ENCODE data around the gene NUP43.
"Not testable (repeated sequence)": the region's sequence is repeated elsewhere in the genome, so short reads cannot be mapped to it uniquely, and the experiment has no call there.

NUP43 gene

GRCh38 chr6:149746147-149746946, at the start of gene NUP43:
Gene NUP43, minus strand, starts transcription at chr6:149746529. Its CDS starts 34 bp downstream, at chr6:149746495.
- in situ Hi-C loops (cut with HindIII; ENCODE audit: low sequenced_read_pairs): no loop called here

- in situ Hi-C loops (cut with HindIII; ENCODE audit: low sequenced_read_pairs): no loop called here
Measured at GRCh38 chr6:149783551-149783950, 37.2 kb upstream of the NUP43 start.

GRCh38 chr6:149782337-149782736, 36.0 kb upstream of the NUP43 start:
- in situ Hi-C loops (cut with HindIII; ENCODE audit: low sequenced_read_pairs): no loop called here

- in situ Hi-C loops (cut with HindIII; ENCODE audit: low sequenced_read_pairs): no loop called here
Measured at GRCh38 chr6:149781715-149782114, 35.4 kb upstream of the NUP43 start.

GRCh38 chr6:149779644-149779963, 33.3 kb upstream of the NUP43 start:
- in situ Hi-C loops (cut with HindIII; ENCODE audit: low sequenced_read_pairs): no loop called here

- in situ Hi-C loops (cut with HindIII; ENCODE audit: low sequenced_read_pairs): no loop called here
Measured at GRCh38 chr6:149777624-149778023, 31.3 kb upstream of the NUP43 start.

GRCh38 chr6:149771925-149772324, 25.6 kb upstream of the NUP43 start:
- in situ Hi-C loops (cut with HindIII; ENCODE audit: low sequenced_read_pairs): no loop called here

GRCh38 chr6:149771185-149771584, 24.9 kb upstream of the NUP43 start:
- in situ Hi-C loops (cut with HindIII; ENCODE audit: low sequenced_read_pairs): no loop called here

- in situ Hi-C loops (cut with HindIII; ENCODE audit: low sequenced_read_pairs): no loop called here
Measured at GRCh38 chr6:149769676-149770075, 23.3 kb upstream of the NUP43 start.

GRCh38 chr6:149766156-149766769, 19.9 kb upstream of the NUP43 start:
- in situ Hi-C loops (cut with HindIII; ENCODE audit: low sequenced_read_pairs): no loop called here

- in situ Hi-C loops (cut with HindIII; ENCODE audit: low sequenced_read_pairs): no loop called here
Measured at GRCh38 chr6:149763866-149764265, 17.5 kb upstream of the NUP43 start.

- in situ Hi-C loops (cut with HindIII; ENCODE audit: low sequenced_read_pairs): no loop called here
Measured at GRCh38 chr6:149761438-149761837, 15.1 kb upstream of the NUP43 start.

GRCh38 chr6:149756261-149756636, 9.9 kb upstream of the NUP43 start:
- in situ Hi-C loops (cut with HindIII; ENCODE audit: low sequenced_read_pairs): no loop called here

- in situ Hi-C loops (cut with HindIII; ENCODE audit: low sequenced_read_pairs): no loop called here
Measured at GRCh38 chr6:149755300-149756260, 9.3 kb upstream of the NUP43 start.

GRCh38 chr6:149754548-149754947, 8.2 kb upstream of the NUP43 start:
- in situ Hi-C loops (cut with HindIII; ENCODE audit: low sequenced_read_pairs): no loop called here

GRCh38 chr6:149753374-149753637, 7.0 kb upstream of the NUP43 start:
- in situ Hi-C loops (cut with HindIII; ENCODE audit: low sequenced_read_pairs): not testable (repeated sequence)

- in situ Hi-C loops (cut with HindIII; ENCODE audit: low sequenced_read_pairs): no loop called here
Measured at GRCh38 chr6:149752600-149753373, 6.5 kb upstream of the NUP43 start.

- in situ Hi-C loops (cut with HindIII; ENCODE audit: low sequenced_read_pairs): not testable (repeated sequence)
Measured at GRCh38 chr6:149751920-149752319, 5.6 kb upstream of the NUP43 start.

GRCh38 chr6:149751239-149751638, 4.9 kb upstream of the NUP43 start:
- in situ Hi-C loops (cut with HindIII; ENCODE audit: low sequenced_read_pairs): no loop called here

GRCh38 chr6:149750136-149750609, 3.8 kb upstream of the NUP43 start:
- in situ Hi-C loops (cut with HindIII; ENCODE audit: low sequenced_read_pairs): no loop called here

GRCh38 chr6:149749594-149750135, 3.3 kb upstream of the NUP43 start, which contains the start of gene PCMT1:
Gene PCMT1, plus strand, starts transcription at chr6:149749741. Its CDS starts 161 bp downstream, at chr6:149749902.
- in situ Hi-C loops (cut with HindIII; ENCODE audit: low sequenced_read_pairs): no loop called here
